Measurements from ENCODE around the gene CALM3. TPM values are rescaled to one million over a fixed set of nuclear protein-coding genes. Genes with fewer than 3 reads are reported as not detected.

CALM3 gene
- total RNA-seq, 1 donor from 2014 or later = 142 TPM

GRCh38 chr19:46602392-46603194 lies 1.5 kb downstream of the CALM3 start:
- no peaks in the 10 kb centered on the region for H3K27me3 ChIP-seq
- peaks cover 27% of the 10 kb centered on the region for H3K4me1 ChIP-seq
- H3K9me3 ChIP-seq = no peaks in the 10 kb centered on the region
- H3K27ac ChIP-seq = peak overlapping the region; percentile 18
- DNase-seq = peak; percentile 67
- no peak for ATAC-seq
- no peak for TF ChIP-seq CTCF (IDR thresholded peaks at IDR 0.05)
- H3K36me3 ChIP-seq = peaks cover 24% of the 10 kb centered on the region
- intact Hi-C loops (cut with DNase I) = no loop called here
- H3K4me3 ChIP-seq = peak overlapping the region; percentile 95

- H3K4me1 ChIP-seq = peaks cover 27% of the 10 kb centered on the region
- intact Hi-C loops (cut with DNase I) = no loop called here
- DNase-seq = peak; percentile 33
- TF ChIP-seq CTCF (IDR thresholded peaks at IDR 0.05) = no peak
- no peaks in the 10 kb centered on the region for H3K27me3 ChIP-seq
- peaks cover 30% of the 10 kb centered on the region for H3K36me3 ChIP-seq
- H3K27ac ChIP-seq = peak overlapping the region; percentile 18
- H3K4me3 ChIP-seq = peak overlapping the region; percentile 95
- H3K9me3 ChIP-seq = no peaks in the 10 kb centered on the region
- ATAC-seq = no peak
These were observed 2.1 kb downstream of the CALM3 start for GRCh38 chr19:46603195-46603637.

GRCh38 chr19:46603752-46604231 lies 2.7 kb downstream of the CALM3 start:
- Histone ChIP-seq H3K36me3 (peaks cover 36% of the 10 kb centered on the region), H3K27me3 (no peaks in the 10 kb centered on the region), H3K27ac (no peak overlapping the region), H3K4me3 (peak overlapping the region; percentile 95), H3K4me1 (peaks cover 27% of the 10 kb centered on the region), H3K9me3 (no peaks in the 10 kb centered on the region)
- ATAC-seq (no peak), DNase-seq (peak; percentile 50)
- intact Hi-C loops (cut with DNase I) = no loop called here
- TF ChIP-seq CTCF (IDR thresholded peaks at IDR 0.05) = no peak

GRCh38 chr19:46604781-46605355 lies 3.7 kb downstream of the CALM3 start:
- Histone ChIP-seq H3K27ac (no peak overlapping the region), H3K36me3 (peaks cover 46% of the 10 kb centered on the region), H3K27me3 (no peaks in the 10 kb centered on the region), H3K4me1 (peaks cover 27% of the 10 kb centered on the region), H3K4me3 (no peak overlapping the region), H3K9me3 (no peaks in the 10 kb centered on the region)
- ATAC-seq (no peak), DNase-seq (peak; percentile 42)
- intact Hi-C loops (cut with DNase I) = loop anchor here (5.0 kb wide), 1 partner anchor 67 kb away; no protein-coding TSS in a partner anchor
- no peak for TF ChIP-seq CTCF (IDR thresholded peaks at IDR 0.05)

- intact Hi-C loops (cut with DNase I) = loop anchor here (5.0 kb wide), 1 partner anchor 67 kb away; no protein-coding TSS in a partner anchor
These were observed 4.3 kb downstream of the CALM3 start for GRCh38 chr19:46605356-46605821.

More at GRCh38 chr19:46605356-46605821, 4.3 kb downstream of the CALM3 start:
- Histone ChIP-seq H3K36me3 (peaks cover 49% of the 10 kb centered on the region), H3K9me3 (no peaks in the 10 kb centered on the region), H3K27me3 (no peaks in the 10 kb centered on the region), H3K4me3 (no peak overlapping the region), H3K27ac (no peak overlapping the region), H3K4me1 (peaks cover 27% of the 10 kb centered on the region)
- TF ChIP-seq CTCF (IDR thresholded peaks at IDR 0.05) = no peak
- no peak for ATAC-seq
- DNase-seq = peak; percentile 61
